Thyroid gland (tissue), 4 donors: ENCODE data around the gene FANCB. TPM values are rescaled to one million over a fixed set of nuclear protein-coding genes. Genes with fewer than 3 reads are reported as not detected.

Experiments
- DNase-seq, 2 donors: peaks; one replicate each; pipeline ENCODE4 v3.0.0-alpha.2; 2019
- H3K27ac ChIP-seq, 3 donors: fragments of 200-600 bp; sonication (generic); 1 replicate in 2 of 3; 2 replicates in 1 of 3; pipeline ENCODE4 v1.5.1; 2016 to 2019; ENCODE audit warnings: mild to moderate bottlenecking in 1 of 3, moderate library complexity in 1 of 3
- H3K27me3 ChIP-seq: fragments of 200-600 bp; sonication (generic); one replicate; pipeline ENCODE4 v1.5.1; 2019
- H3K36me3 ChIP-seq, 2 donors: fragments of 200-600 bp; sonication (generic); one replicate each; pipeline ENCODE4 v1.5.1; 2016 to 2019
- H3K4me1 ChIP-seq, 2 donors: fragments of 200-600 bp; sonication (generic); one replicate each; pipeline ENCODE4 v1.5.1; 2017 to 2019
- H3K4me3 ChIP-seq, 3 donors: fragments of 200-600 bp; sonication (generic); replicated peaks in 1 of 3; 1 replicate in 2 of 3; 2 replicates in 1 of 3; pipeline ENCODE4 v1.5.1; 2016; ENCODE audit warnings: mild to moderate bottlenecking in 1 of 3
- H3K9me3 ChIP-seq: fragments of 200-600 bp; sonication (generic); one replicate; pipeline ENCODE4 v1.5.1; 2017
- CTCF ChIP-seq, 6 experiments: fragments of 200-600 bp in 3 of 6; fragments of 450-650 bp in 3 of 6; sonication (generic) in 3 of 6; IDR thresholded peaks; one replicate each; pipeline ENCODE4 v1.5.1; 2016 to 2019; ENCODE audit warnings: antibody characterized with exemption in 6 of 6, mild to moderate bottlenecking in 2 of 6, inconsistent platforms in 1 of 6, moderate library complexity in 1 of 6
- POLR2A ChIP-seq, 2 donors: fragments of 450-650 bp; IDR thresholded peaks; one replicate each; pipeline ENCODE4 v1.6.1; 2017; ENCODE audit warnings: antibody characterized with exemption in 2 of 2, mild to moderate bottlenecking in 2 of 2, moderate library complexity in 1 of 2
- WGBS, 2 donors: methylation state at CpG; one replicate each; pipeline ENCODE4 v1.1.5; 2017; 5-methylcytosine and 5-hydroxymethylcytosine counted together
- intact Hi-C: fragments of 100-400 bp; cut with DNase I; formaldehyde crosslinking; loops from one replicate; pipeline ENCODE4 v1.15.1; 2023
- total RNA-seq, 4 donors: library from RNA; depleted of rRNA; stranded (reverse); fragments of >200 nt; gene quantifications; one replicate each; pipeline ENCODE4 v1.2.3, GENCODE V29; 2016

FANCB gene
- total RNA-seq, 4 donors from 2014 or later: 0.71 to 2.2 (median 1.6) TPM

GRCh38 chrX:14819769-14820168 is 53.1 kb downstream of the FANCB start:
- no peak for TF ChIP-seq CTCF (IDR thresholded peaks at IDR 0.05)
- TF ChIP-seq POLR2A (IDR thresholded peaks at IDR 0.05): no peak
- DNase-seq: no peak
- intact Hi-C loops: no loop called here
- Histone ChIP-seq H3K9me3 (no peaks in the 10 kb centered on the region), H3K27ac (no peak overlapping the region), H3K27me3 (no peaks in the 10 kb centered on the region), H3K4me1 (no peaks in the 10 kb centered on the region), H3K4me3 (no peak overlapping the region), H3K36me3 (no peaks in the 10 kb centered on the region)
- 90 to 94% methylated on average over 3 of the region's 3 CpGs for WGBS, 2 donors

GRCh38 chrX:14817571-14817970 is 55.3 kb downstream of the FANCB start:
- Histone ChIP-seq H3K4me3 (no peak overlapping the region), H3K4me1 (no peaks in the 10 kb centered on the region), H3K27me3 (no peaks in the 10 kb centered on the region), H3K36me3 (no peaks in the 10 kb centered on the region), H3K9me3 (no peaks in the 10 kb centered on the region), H3K27ac (no peak overlapping the region)
- DNase-seq: no peak
- TF ChIP-seq POLR2A (IDR thresholded peaks at IDR 0.05) (no peak), CTCF (IDR thresholded peaks at IDR 0.05) (no peak)
- intact Hi-C loops: no loop called here
- 89% methylated on average over 2 of the region's 2 CpGs for WGBS, 2 donors

GRCh38 chrX:14802943-14803710 is 69.7 kb downstream of the FANCB start:
- Histone ChIP-seq H3K27me3 (no peaks in the 10 kb centered on the region), H3K9me3 (no peaks in the 10 kb centered on the region), H3K4me3 (no peak overlapping the region), H3K4me1 (no peaks in the 10 kb centered on the region), H3K36me3 (no peaks in the 10 kb centered on the region), H3K27ac (no peak overlapping the region)
- DNase-seq: no peak
- TF ChIP-seq CTCF (IDR thresholded peaks at IDR 0.05) (no peak), POLR2A (IDR thresholded peaks at IDR 0.05) (no peak)
- WGBS, 2 donors: 72 to 83% methylated on average over 1 of the region's 1 CpG
- intact Hi-C loops: no loop called here

- intact Hi-C loops: no loop called here
- Histone ChIP-seq H3K9me3 (no peaks in the 10 kb centered on the region), H3K27ac (no peak overlapping the region), H3K36me3 (no peaks in the 10 kb centered on the region), H3K4me1 (no peaks in the 10 kb centered on the region), H3K4me3 (no peak overlapping the region), H3K27me3 (no peaks in the 10 kb centered on the region)
- no peak for DNase-seq
- WGBS, 2 donors: 100% methylated on average over 1 to 2 of the region's 2 CpGs
- TF ChIP-seq CTCF (IDR thresholded peaks at IDR 0.05): no peak
- no peak for TF ChIP-seq POLR2A (IDR thresholded peaks at IDR 0.05)
Measured at GRCh38 chrX:14801136-14801535, 71.7 kb downstream of the FANCB start.

GRCh38 chrX:14798805-14799397 is 74.0 kb downstream of the FANCB start:
- Histone ChIP-seq H3K9me3 (no peaks in the 10 kb centered on the region), H3K4me1 (no peaks in the 10 kb centered on the region), H3K27me3 (no peaks in the 10 kb centered on the region), H3K36me3 (no peaks in the 10 kb centered on the region), H3K4me3 (no peak overlapping the region), H3K27ac (no peak overlapping the region)
- TF ChIP-seq POLR2A (IDR thresholded peaks at IDR 0.05) (no peak), CTCF (IDR thresholded peaks at IDR 0.05) (no peak)
- 85 to 99% methylated on average over 3 of the region's 3 CpGs for WGBS, 2 donors
- DNase-seq: no peak
- intact Hi-C loops: no loop called here
